GM12878 (cell line): ENCODE data around the gene MYO1E. TPM values are rescaled to one million over a fixed set of nuclear protein-coding genes. Genes with fewer than 3 reads are reported as not detected.

ENCODE experiments used
- ATAC-seq: fragments of 200-7000 bp; cut with Tn5 transposase; 3 replicates; pipeline ENCODE4 v1.9.1; 2020; ENCODE audit warnings: mild to moderate bottlenecking, moderate library complexity
- BruUV-seq: library from RNA; stranded (reverse); fragments of 400-500 nt; replicated peaks from 2 replicates; lab custom pipeline; 2021; lab: Mats Ljungman, UMichigan
- CTCF ChIA-PET: fragments of 300-600 bp; sonication (Branson Sonifier 250); formaldehyde crosslinking; extraction: SDS; loops from one replicate; lab custom pipeline; 2021; ENCODE audit warnings: inconsistent platforms; lab: Yijun Ruan, JAX
- POLR2A ChIA-PET: fragments of 350-600 bp; formaldehyde crosslinking; extraction: SDS; loops from one replicate; lab custom pipeline; 2021; ENCODE audit warnings: inconsistent platforms; lab: Charles Lee
- RAD21 ChIA-PET: fragments of 300-600 bp; sonication (Branson Sonifier 250); formaldehyde crosslinking; loops from one replicate; lab custom pipeline; 2023; ENCODE audit warnings: antibody characterized with exemption; ENCODE audit not compliant: unreplicated experiment; lab: Charles Lee
- SMC1A ChIA-PET: fragments of 300-600 bp; sonication (Branson Sonifier 250); formaldehyde crosslinking; loops from one replicate; lab custom pipeline; 2023; ENCODE audit not compliant: unreplicated experiment, uncharacterized antibody; lab: Charles Lee
- DNase-seq: peaks from one replicate; pipeline ENCODE4 v3.0.0-alpha.2; 2011; ENCODE audit warnings: low read depth, low spot score
- FAIRE-seq: peaks from 3 replicates; lab custom pipeline; 2011; peaks lifted over from hg19 to GRCh38; lab: Jason Lieb, UNC
- H2AFZ ChIP-seq: 2 replicates; pipeline ENCODE4 v1.6.0; 2011; ENCODE audit warnings: low read depth, low read length, control low read depth; ENCODE audit not compliant: control insufficient read depth
- H3K27ac ChIP-seq: 2 replicates; pipeline ENCODE4 v1.5.1; 2011; ENCODE audit warnings: control low read depth; ENCODE audit not compliant: control insufficient read depth, insufficient read depth
- H3K27me3 ChIP-seq, 2 experiments: replicated peaks in 1 of 2; 2 replicates each; pipeline versions ENCODE4 v1.6.0 to v1.6.1; 2011; ENCODE audit warnings: low read length in 1 of 2; ENCODE audit not compliant: control insufficient read depth in 2 of 2, insufficient read depth in 2 of 2
- H3K36me3 ChIP-seq, 2 experiments: 2 replicates each; pipeline ENCODE4 v1.5.1; 2011; ENCODE audit warnings: low read length in 1 of 2; ENCODE audit not compliant: control insufficient read depth in 2 of 2, insufficient read depth in 2 of 2
- H3K4me1 ChIP-seq: 2 replicates; pipeline ENCODE4 v1.6.1; 2011; ENCODE audit warnings: mild to moderate bottlenecking, low read length, moderate library complexity, mixed read lengths; ENCODE audit not compliant: control insufficient read depth, insufficient read depth
- H3K4me2 ChIP-seq: 2 replicates; pipeline ENCODE4 v1.6.0; 2011; ENCODE audit warnings: control low read depth; ENCODE audit not compliant: control insufficient read depth, insufficient read depth
- H3K4me3 ChIP-seq: fragments of 200-600 bp; sonication (generic); 2 replicates; pipeline ENCODE4 v1.5.1; 2016
- H3K79me2 ChIP-seq: 2 replicates; pipeline ENCODE4 v1.6.0; 2011; ENCODE audit warnings: low read length; ENCODE audit not compliant: control insufficient read depth, insufficient read depth
- H3K9ac ChIP-seq: 2 replicates; pipeline ENCODE4 v1.8.0; 2011; ENCODE audit warnings: low read length, control low read depth, mixed read lengths; ENCODE audit not compliant: control insufficient read depth, insufficient read depth
- H3K9me3 ChIP-seq: replicated peaks from 3 replicates; pipeline ENCODE4 v1.5.1; 2011; ENCODE audit warnings: mild to moderate bottlenecking, low read length; ENCODE audit not compliant: control insufficient read depth, insufficient read depth
- H4K20me1 ChIP-seq: 2 replicates; pipeline ENCODE4 v1.6.0; 2011; ENCODE audit not compliant: control insufficient read depth, insufficient read depth
- ATF7 ChIP-seq: fragments of 450-650 bp; IDR thresholded peaks from 2 replicates; pipeline ENCODE4 v1.6.1; 2016; ENCODE audit warnings: low read depth, mild to moderate bottlenecking
- BACH1 ChIP-seq: fragments of 450-650 bp; IDR thresholded peaks from 2 replicates; pipeline ENCODE4 v1.6.1; 2017; ENCODE audit warnings: mild to moderate bottlenecking, borderline replicate concordance
- ETV6 ChIP-seq, 2 experiments: fragments of 450-650 bp in 1 of 2; IDR thresholded peaks in 1 of 2; conservative IDR thresholded peaks in 1 of 2; 2 replicates each; pipeline ENCODE4 v1.6.1; 2014; ENCODE audit warnings: antibody characterized with exemption in 1 of 2, borderline replicate concordance in 1 of 2, low read depth in 1 of 2, mild to moderate bottlenecking in 1 of 2, moderate library complexity in 1 of 2
- FOXK2 ChIP-seq: fragments of 450-650 bp; IDR thresholded peaks from 2 replicates; pipeline ENCODE4 v1.6.1; 2017; ENCODE audit warnings: mild to moderate bottlenecking, moderate library complexity
- JUND ChIP-seq: IDR thresholded peaks from 2 replicates; pipeline ENCODE4 v1.6.1; 2012; ENCODE audit warnings: low read depth, mild to moderate bottlenecking, low read length, improper control_type of control experiment, moderate library complexity
- KAT2A ChIP-seq: conservative IDR thresholded peaks from 2 replicates; pipeline ENCODE4 v1.6.1; 2011; ENCODE audit warnings: low read depth, low read length; ENCODE audit not compliant: control insufficient read depth
- KDM1A ChIP-seq: fragments of 200-600 bp; sonication (generic); IDR thresholded peaks from 2 replicates; pipeline ENCODE4 v1.6.1; 2016; ENCODE audit warnings: borderline replicate concordance
- PAX8 ChIP-seq: fragments of 450-650 bp; IDR thresholded peaks from 2 replicates; pipeline ENCODE4 v1.6.1; 2017; ENCODE audit warnings: mild to moderate bottlenecking, moderate library complexity
- SRF ChIP-seq, 2 experiments: IDR thresholded peaks; 2 replicates each; pipeline ENCODE4 v1.6.1; 2011; ENCODE audit warnings: low read depth in 2 of 2, low read length in 2 of 2, mild to moderate bottlenecking in 1 of 2, moderate library complexity in 1 of 2
- STAT1 ChIP-seq: fragments of 450-650 bp; conservative IDR thresholded peaks from 2 replicates; pipeline ENCODE4 v1.6.1; 2014; ENCODE audit warnings: antibody characterized with exemption, mild to moderate bottlenecking
- TCF3 ChIP-seq: IDR thresholded peaks from 2 replicates; pipeline ENCODE4 v1.6.1; 2012; ENCODE audit warnings: low read depth, mild to moderate bottlenecking, low read length, borderline replicate concordance; ENCODE audit not compliant: insufficient read depth
- TCF7 ChIP-seq: IDR thresholded peaks from 2 replicates; pipeline ENCODE4 v1.6.1; 2014; ENCODE audit warnings: antibody characterized with exemption, borderline replicate concordance
- ZNF384 ChIP-seq: IDR thresholded peaks from 2 replicates; pipeline ENCODE4 v1.6.1; 2012; ENCODE audit warnings: low read depth, mild to moderate bottlenecking, low read length, improper control_type of control experiment, borderline replicate concordance
- ZZZ3 ChIP-seq: IDR thresholded peaks from 2 replicates; pipeline ENCODE4 v1.6.1; 2011; ENCODE audit warnings: low read depth; ENCODE audit not compliant: control insufficient read depth, insufficient read length
- WGBS: methylation state at CpG from one replicate; pipeline ENCODE4 v1.1.6; 2016; ENCODE audit warnings: low lambda C conversion rate; ENCODE audit not compliant: insufficient replicate concordance, insufficient coverage; ENCODE audit errors: missing lambda C conversion rate; 5-methylcytosine and 5-hydroxymethylcytosine counted together
- in situ Hi-C: fragments of 300-500 bp; cut with MboI; formaldehyde crosslinking; loops from 9 replicates; pipeline ENCODE4 v1.14.3; 2018; ENCODE audit warnings: mixed read lengths
- intact Hi-C: fragments of 100-400 bp; cut with micrococcal nuclease; formaldehyde crosslinking; loops from one replicate; pipeline ENCODE4 v1.14.2; 2022; ENCODE audit not compliant: unreplicated experiment
- polyA plus RNA-seq, 11 experiments: library from polyadenylated mRNA; depleted of rRNA in 4 of 11; unstranded in 6 of 11; stranded (reverse) in 5 of 11; fragments of >200 nt; fragmentation: Nextera tagmentation in 4 of 11; fragmentation: Illumina TruSeq in 1 of 11; extraction: Ambion mirVana in 4 of 11; extraction: Trizol in 1 of 11; gene quantifications; 1 replicate in 1 of 11; 2 replicates in 10 of 11; pipeline versions ENCODE4 v1.2.1 to v1.2.3, GENCODE V29; 2011 to 2016; ENCODE audit warnings: inconsistent platforms in 2 of 11, missing spikeins in 2 of 11, low read depth in 1 of 11
- total RNA-seq, 4 experiments: library from RNA; depleted of rRNA in 3 of 4; stranded (reverse); fragments of >200 nt in 3 of 4; fragmentation: Illumina TruSeq in 1 of 4; extraction: Trizol in 1 of 4; gene quantifications; 2 replicates each; pipeline versions ENCODE4 v1.2.1 to v1.2.3, GENCODE V29; 2013 to 2021
- TF ChIP-seq, protein P1 (sequence below): fragments of 450-650 bp; IDR thresholded peaks from 2 replicates; pipeline ENCODE4 v1.6.1; 2017; ENCODE audit warnings: mild to moderate bottlenecking
- TF ChIP-seq, protein P2 (sequence below): IDR thresholded peaks from 2 replicates; pipeline ENCODE4 v1.6.1; 2012; ENCODE audit warnings: low read depth, low read length, improper control_type of control experiment

MYO1E gene
- total and polyA plus RNA-seq, 10 of the 15 experiments (the other 5 are each of a cell fraction or from before 2014, with no cell fraction given) = 10.3 to 266 (median 64.9) TPM

DNA sequence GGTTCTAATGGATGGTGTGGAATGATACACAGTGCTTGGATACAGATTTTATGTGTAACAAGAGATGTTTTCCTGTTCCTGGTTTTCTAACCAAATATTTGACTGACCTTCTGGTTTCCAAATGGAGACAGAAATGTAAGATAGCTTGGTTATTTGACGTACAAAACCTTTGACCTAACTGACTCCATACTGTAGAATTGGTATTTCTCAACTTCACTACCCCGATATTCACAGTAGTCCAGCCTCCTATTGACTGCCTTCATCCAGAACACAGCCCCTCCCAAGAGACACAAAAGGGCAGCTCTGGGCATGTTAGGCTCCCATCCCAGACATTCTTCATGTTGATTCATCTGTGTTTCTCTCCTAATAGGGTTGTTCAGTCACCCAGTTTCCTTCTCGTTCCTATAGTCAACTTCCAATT lies 33.4 kb downstream of the MYO1E start (continued):
- TF ChIP-seq ETV6 (conservative IDR thresholded peaks at IDR 0.05 in 1 of 2, IDR thresholded peaks at IDR 0.05 in 1 of 2; ENCODE audit: borderline replicate concordance in 1 of 2, low read depth in 1 of 2) = no peak
- TF ChIP-seq TCF7 = no peak
- TF ChIP-seq PAX8 = no peak
- TF ChIP-seq FOXK2 = no peak
- TF ChIP-seq, protein P1, sequence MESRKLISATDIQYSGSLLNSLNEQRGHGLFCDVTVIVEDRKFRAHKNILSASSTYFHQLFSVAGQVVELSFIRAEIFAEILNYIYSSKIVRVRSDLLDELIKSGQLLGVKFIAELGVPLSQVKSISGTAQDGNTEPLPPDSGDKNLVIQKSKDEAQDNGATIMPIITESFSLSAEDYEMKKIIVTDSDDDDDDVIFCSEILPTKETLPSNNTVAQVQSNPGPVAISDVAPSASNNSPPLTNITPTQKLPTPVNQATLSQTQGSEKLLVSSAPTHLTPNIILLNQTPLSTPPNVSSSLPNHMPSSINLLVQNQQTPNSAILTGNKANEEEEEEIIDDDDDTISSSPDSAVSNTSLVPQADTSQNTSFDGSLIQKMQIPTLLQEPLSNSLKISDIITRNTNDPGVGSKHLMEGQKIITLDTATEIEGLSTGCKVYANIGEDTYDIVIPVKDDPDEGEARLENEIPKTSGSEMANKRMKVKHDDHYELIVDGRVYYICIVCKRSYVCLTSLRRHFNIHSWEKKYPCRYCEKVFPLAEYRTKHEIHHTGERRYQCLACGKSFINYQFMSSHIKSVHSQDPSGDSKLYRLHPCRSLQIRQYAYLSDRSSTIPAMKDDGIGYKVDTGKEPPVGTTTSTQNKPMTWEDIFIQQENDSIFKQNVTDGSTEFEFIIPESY = no peak
- TF ChIP-seq ZZZ3 = no peak
- no peak for TF ChIP-seq TCF3
- no peak for TF ChIP-seq JUND
- no peak for TF ChIP-seq ZNF384

DNA sequence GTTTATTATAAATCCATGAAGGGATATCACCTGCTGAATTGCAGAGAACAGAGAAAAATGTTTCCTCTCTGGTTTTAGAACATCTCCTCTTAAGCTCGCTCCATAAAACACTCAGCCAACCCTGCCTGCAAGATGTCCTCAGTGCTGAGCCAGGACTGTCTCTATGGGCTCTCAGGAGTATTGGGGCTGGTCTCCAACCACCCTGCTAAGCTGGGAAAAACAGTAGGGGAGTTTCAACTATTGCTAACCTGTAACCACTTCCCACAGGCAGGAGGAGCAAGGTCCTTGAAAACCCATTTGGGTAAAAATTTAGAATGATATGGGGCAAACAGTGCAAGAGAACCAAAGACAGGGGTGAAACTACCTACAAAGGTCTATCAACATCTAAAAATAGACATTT lies 34.3 kb downstream of the MYO1E start:
- no peak for DNase-seq
- H3K9me3 ChIP-seq = peaks cover 1% of the 10 kb centered on the region
- no peaks in the 10 kb centered on the region; a peak in 1 of 4 replicates for H3K36me3 ChIP-seq
- CTCF ChIA-PET = interaction anchor here (0.8 to 1.3 kb wide), 2 partner anchors 9 to 69 kb away, joined by 3 read pairs; no protein-coding TSS in a partner anchor
- no peak for ATAC-seq
- no peak for FAIRE-seq
- TF ChIP-seq, protein P2, sequence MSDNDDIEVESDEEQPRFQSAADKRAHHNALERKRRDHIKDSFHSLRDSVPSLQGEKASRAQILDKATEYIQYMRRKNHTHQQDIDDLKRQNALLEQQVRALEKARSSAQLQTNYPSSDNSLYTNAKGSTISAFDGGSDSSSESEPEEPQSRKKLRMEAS = no peak
- no peak for TF ChIP-seq KDM1A
- TF ChIP-seq STAT1 = no peak
- TF ChIP-seq BACH1 = no peak
- no peak for TF ChIP-seq SRF (IDR thresholded peaks at IDR 0.05; ENCODE audit: low read depth in 2 of 2, low read length in 2 of 2)
- TF ChIP-seq KAT2A = no peak
- no peak for TF ChIP-seq ATF7
- SMC1A ChIA-PET = interaction anchor here (0.6 to 1.7 kb wide), 6 partner anchors 8 to 92 kb away, joined by 3 to 6 read pairs (median 4); no protein-coding TSS in a partner anchor
- 100% methylated on average over 1 of the region's 1 CpG for WGBS
- no peaks in the 10 kb centered on the region for H3K27me3 ChIP-seq
- H3K4me1 ChIP-seq = peaks cover 29% of the 10 kb centered on the region
- RAD21 ChIA-PET = interaction anchor here (0.6 to 0.7 kb wide), 2 partner anchors 22 to 383 kb away, joined by 3 to 5 read pairs; no protein-coding TSS in a partner anchor
- H3K79me2 ChIP-seq = peaks cover 78% of the 10 kb centered on the region
- H3K9ac ChIP-seq = no peak overlapping the region
- no peak overlapping the region for H2AFZ ChIP-seq
- no TSS peak for BruUV-seq
- POLR2A ChIA-PET = interaction anchor here (0.6 to 1.3 kb wide), 4 partner anchors 10 to 88 kb away, joined by 3 read pairs; no protein-coding TSS in a partner anchor
- in situ Hi-C loops = no loop called here
- no peak overlapping the region for H3K27ac ChIP-seq
- no peak overlapping the region for H3K4me3 ChIP-seq
- intact Hi-C loops = no loop called here
- no peak overlapping the region for H3K4me2 ChIP-seq
- no peaks in the 10 kb centered on the region for H4K20me1 ChIP-seq
